ENCODE measurements around the gene SCAI. TPM values are rescaled to one million over a fixed set of nuclear protein-coding genes. Genes with fewer than 3 reads are reported as not detected.
"Not testable (repeated sequence)": the region's sequence is repeated elsewhere in the genome, so short reads cannot be mapped to it uniquely, and the experiment has no call there.

SCAI gene
- total RNA-seq, 6 experiments from 2014 or later, result 4.7 to 7.2 (median 5.6) TPM

GRCh38 chr9:125085703-125086477 is 57.4 kb downstream of the SCAI start:
- H3K4me1 Mint-ChIP-seq (ENCODE audit: low read depth), result no peaks in the 10 kb centered on the region
- peaks cover 24% of the 10 kb centered on the region for H3K9me3 Mint-ChIP-seq
- TF ChIP-seq CTCF (IDR thresholded peaks at IDR 0.05), result no peak
- no peak overlapping the region for H3K4me3 Mint-ChIP-seq
- H3K27ac Mint-ChIP-seq, result no peak overlapping the region
- no peak for DNase-seq
- peaks cover 3% of the 10 kb centered on the region for H3K27me3 Mint-ChIP-seq (ENCODE audit: insufficient read depth)
- H3K36me3 Mint-ChIP-seq (ENCODE audit: low read depth), result peaks cover 14% of the 10 kb centered on the region

GRCh38 chr9:125082197-125082596 is 61.1 kb downstream of the SCAI start:
- DNase-seq; H3K27me3 Mint-ChIP-seq (ENCODE audit: insufficient read depth); H3K4me1 Mint-ChIP-seq (ENCODE audit: low read depth); H3K27ac Mint-ChIP-seq; H3K4me3 Mint-ChIP-seq: not testable (repeated sequence)
- peaks cover 17% of the 10 kb centered on the region for H3K36me3 Mint-ChIP-seq (ENCODE audit: low read depth)
- peaks cover 26% of the 10 kb centered on the region for H3K9me3 Mint-ChIP-seq

GRCh38 chr9:125080797-125081196 is 62.5 kb downstream of the SCAI start:
- H3K27ac Mint-ChIP-seq; H3K27me3 Mint-ChIP-seq (ENCODE audit: insufficient read depth); H3K4me1 Mint-ChIP-seq (ENCODE audit: low read depth); H3K4me3 Mint-ChIP-seq; DNase-seq: not testable (repeated sequence)
- peaks cover 17% of the 10 kb centered on the region for H3K36me3 Mint-ChIP-seq (ENCODE audit: low read depth)
- H3K9me3 Mint-ChIP-seq, result peaks cover 26% of the 10 kb centered on the region

GRCh38 chr9:125079931-125080330 is 63.4 kb downstream of the SCAI start:
- H3K36me3 Mint-ChIP-seq (ENCODE audit: low read depth), result peaks cover 17% of the 10 kb centered on the region
- H3K27me3 Mint-ChIP-seq (ENCODE audit: insufficient read depth), result no peaks in the 10 kb centered on the region; the same call in 1 of the 2 replicates
- no peak for TF ChIP-seq CTCF (IDR thresholded peaks at IDR 0.05)
- no peak overlapping the region for H3K4me3 Mint-ChIP-seq
- peaks cover 6% of the 10 kb centered on the region for H3K4me1 Mint-ChIP-seq (ENCODE audit: low read depth)
- DNase-seq, result no peak
- H3K27ac Mint-ChIP-seq, result no peak overlapping the region
- H3K9me3 Mint-ChIP-seq, result peaks cover 26% of the 10 kb centered on the region

GRCh38 chr9:125075997-125076396 is 67.3 kb downstream of the SCAI start:
- H3K9me3 Mint-ChIP-seq, result peaks cover 3% of the 10 kb centered on the region
- DNase-seq, result no peak
- no peak overlapping the region for H3K4me3 Mint-ChIP-seq
- no peaks in the 10 kb centered on the region; the same call in 1 of the 2 replicates for H3K27me3 Mint-ChIP-seq (ENCODE audit: insufficient read depth)
- H3K4me1 Mint-ChIP-seq (ENCODE audit: low read depth), result peaks cover 10% of the 10 kb centered on the region
- no peak for TF ChIP-seq CTCF (IDR thresholded peaks at IDR 0.05)
- peaks cover 4% of the 10 kb centered on the region for H3K36me3 Mint-ChIP-seq (ENCODE audit: low read depth)
- no peak overlapping the region; the same call in 1 of the 2 replicates for H3K27ac Mint-ChIP-seq

- Mint-ChIP-seq H3K36me3 (ENCODE audit: low read depth) (no peaks in the 10 kb centered on the region), H3K9me3 (no peaks in the 10 kb centered on the region), H3K27me3 (ENCODE audit: insufficient read depth) (no peaks in the 10 kb centered on the region), H3K4me1 (ENCODE audit: low read depth) (peaks cover 10% of the 10 kb centered on the region), H3K4me3 (peak overlapping the region; percentile 17), H3K27ac (peak overlapping the region; percentile 47)
- DNase-seq, result no peak
- TF ChIP-seq CTCF (IDR thresholded peaks at IDR 0.05), result no peak
Observed at GRCh38 chr9:125074976-125075375, 68.4 kb downstream of the SCAI start.
